ENCODE data around the gene BSN.

BSN gene

DNA sequence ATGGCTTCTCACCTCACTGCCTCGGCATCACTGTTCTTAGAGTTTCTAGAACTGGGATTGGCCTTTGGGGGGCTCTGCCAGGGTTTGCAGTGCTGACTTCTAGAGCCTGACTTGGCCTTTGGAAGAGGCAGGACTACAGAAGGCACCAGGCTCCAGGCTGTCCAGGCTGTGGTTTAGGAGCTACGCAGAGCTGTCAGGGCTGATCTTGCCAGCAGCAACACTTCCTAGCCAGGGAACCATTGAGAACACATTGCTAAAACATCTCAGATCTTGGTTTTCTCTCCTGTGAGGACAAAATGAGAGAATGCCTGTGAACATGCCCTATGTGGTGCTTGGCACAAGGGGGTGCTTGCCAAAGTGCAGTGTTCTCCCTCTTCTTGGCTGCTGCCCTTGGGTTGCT is 85.3 kb downstream of the BSN start:
- DNase-seq (ENCODE audit: low read depth): no peak
- H3K4me3 ChIP-seq (ENCODE audit: control insufficient read depth, low read depth, low read length): no peak overlapping the region

DNA sequence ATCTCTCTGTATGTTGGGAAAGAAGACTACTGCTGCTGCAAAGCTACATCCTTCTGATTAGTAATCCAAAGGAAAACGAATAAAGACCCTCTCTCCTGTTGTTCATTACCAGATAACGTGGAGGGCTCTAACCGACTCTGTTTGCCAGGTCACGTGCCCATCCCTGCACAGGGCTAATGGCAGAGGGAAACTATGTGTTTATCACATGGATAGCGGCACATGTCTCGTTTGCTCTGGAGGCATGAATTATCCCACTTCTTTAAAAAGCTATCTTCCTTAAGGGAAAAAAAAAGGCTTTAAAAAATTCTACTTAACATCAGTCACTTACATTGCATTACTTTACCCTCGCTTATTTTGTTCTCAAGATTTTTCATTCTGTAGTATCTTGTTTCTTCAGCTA is 87.0 kb downstream of the BSN start:
- no peak for DNase-seq (ENCODE audit: low read depth)
- TF ChIP-seq, protein P1, sequence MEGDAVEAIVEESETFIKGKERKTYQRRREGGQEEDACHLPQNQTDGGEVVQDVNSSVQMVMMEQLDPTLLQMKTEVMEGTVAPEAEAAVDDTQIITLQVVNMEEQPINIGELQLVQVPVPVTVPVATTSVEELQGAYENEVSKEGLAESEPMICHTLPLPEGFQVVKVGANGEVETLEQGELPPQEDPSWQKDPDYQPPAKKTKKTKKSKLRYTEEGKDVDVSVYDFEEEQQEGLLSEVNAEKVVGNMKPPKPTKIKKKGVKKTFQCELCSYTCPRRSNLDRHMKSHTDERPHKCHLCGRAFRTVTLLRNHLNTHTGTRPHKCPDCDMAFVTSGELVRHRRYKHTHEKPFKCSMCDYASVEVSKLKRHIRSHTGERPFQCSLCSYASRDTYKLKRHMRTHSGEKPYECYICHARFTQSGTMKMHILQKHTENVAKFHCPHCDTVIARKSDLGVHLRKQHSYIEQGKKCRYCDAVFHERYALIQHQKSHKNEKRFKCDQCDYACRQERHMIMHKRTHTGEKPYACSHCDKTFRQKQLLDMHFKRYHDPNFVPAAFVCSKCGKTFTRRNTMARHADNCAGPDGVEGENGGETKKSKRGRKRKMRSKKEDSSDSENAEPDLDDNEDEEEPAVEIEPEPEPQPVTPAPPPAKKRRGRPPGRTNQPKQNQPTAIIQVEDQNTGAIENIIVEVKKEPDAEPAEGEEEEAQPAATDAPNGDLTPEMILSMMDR (IDR thresholded peaks at IDR 0.05; ENCODE audit: control insufficient read depth, insufficient read depth, low read depth, low read length, missing control alignments): no peak
- H3K4me3 ChIP-seq (ENCODE audit: control insufficient read depth, low read depth, low read length): no peak overlapping the region

More for the DNA sequence above, 85.3 kb downstream of the BSN start:
- TF ChIP-seq, protein P1 (IDR thresholded peaks at IDR 0.05; ENCODE audit: control insufficient read depth, insufficient read depth, low read depth, low read length, missing control alignments): no peak

DNA sequence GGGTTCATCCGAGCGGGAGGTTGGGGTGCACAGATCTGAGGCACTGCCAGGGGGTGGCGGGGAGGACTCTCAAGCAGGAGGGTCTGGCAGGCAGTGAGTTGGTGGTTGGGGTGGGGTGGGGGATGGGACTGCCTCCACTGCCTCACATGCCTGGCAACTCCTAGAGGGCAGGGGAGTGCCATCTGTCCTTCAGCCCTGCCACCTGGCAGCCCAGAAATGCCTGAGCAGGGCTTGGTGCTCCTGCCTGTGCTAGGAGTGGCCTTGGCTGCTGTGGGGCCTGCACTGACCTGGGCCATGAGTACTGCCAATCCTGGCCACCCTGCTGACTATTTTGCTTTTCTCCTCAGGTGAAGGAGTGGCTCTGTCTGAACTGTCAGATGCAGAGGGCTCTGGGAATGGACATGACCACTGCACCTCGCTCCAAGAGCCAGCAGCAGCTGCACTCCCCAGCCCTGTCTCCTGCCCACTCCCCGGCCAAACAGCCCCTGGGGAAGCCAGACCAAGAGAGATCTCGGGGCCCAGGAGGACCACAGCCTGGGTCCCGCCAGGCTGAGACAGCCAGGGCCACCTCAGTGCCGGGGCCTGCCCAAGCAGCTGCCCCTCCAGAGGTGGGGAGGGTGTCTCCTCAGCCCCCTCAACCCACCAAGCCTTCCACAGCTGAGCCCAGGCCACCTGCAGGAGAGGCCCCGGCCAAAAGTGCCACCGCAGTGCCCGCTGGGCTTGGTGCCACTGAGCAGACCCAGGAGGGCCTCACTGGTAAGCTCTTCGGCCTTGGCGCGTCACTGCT is 87.8 kb downstream of the BSN start:
- DNase-seq (ENCODE audit: low read depth): no peak
- no peak overlapping the region for H3K4me3 ChIP-seq (ENCODE audit: control insufficient read depth, low read depth, low read length)
- TF ChIP-seq, protein P1 (IDR thresholded peaks at IDR 0.05; ENCODE audit: control insufficient read depth, insufficient read depth, low read depth, low read length, missing control alignments): no peak

DNA sequence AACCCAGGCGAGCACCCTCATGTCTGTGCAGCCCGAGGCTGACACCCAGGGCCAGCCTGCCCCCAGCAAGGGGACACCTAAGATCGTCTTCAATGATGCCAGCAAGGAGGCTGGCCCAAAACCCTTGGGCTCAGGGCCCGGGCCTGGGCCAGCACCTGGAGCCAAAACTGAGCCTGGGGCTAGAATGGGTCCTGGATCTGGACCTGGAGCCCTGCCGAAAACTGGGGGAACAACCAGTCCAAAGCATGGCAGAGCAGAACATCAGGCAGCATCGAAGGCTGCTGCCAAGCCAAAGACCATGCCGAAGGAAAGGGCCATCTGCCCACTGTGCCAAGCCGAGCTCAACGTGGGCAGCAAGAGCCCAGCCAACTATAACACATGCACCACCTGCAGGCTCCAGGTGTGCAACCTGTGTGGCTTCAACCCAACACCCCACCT is 88.5 kb downstream of the BSN start:
- DNase-seq (ENCODE audit: low read depth): no peak
- TF ChIP-seq, protein P1 (IDR thresholded peaks at IDR 0.05; ENCODE audit: control insufficient read depth, insufficient read depth, low read depth, low read length, missing control alignments): no peak
- no peak overlapping the region for H3K4me3 ChIP-seq (ENCODE audit: control insufficient read depth, low read depth, low read length)

DNA sequence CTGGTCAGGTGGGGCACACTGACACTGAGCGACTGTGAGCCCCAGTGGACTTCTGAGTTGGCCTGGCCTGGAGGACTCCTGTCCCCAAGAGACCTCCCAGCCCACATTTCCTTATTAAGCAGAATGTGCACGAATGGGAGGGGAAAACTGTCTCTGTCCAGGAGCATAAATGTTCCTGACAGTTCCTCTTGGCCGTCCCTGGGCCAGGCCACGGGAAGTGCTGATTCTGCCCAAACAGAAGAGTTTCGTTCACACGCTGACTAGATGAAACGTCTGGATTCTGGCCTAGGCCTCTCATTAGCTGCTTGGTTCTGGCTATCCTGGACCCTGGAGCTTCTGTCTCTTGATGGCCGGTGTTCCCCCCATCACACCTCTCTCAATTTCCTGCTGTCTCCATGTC is 90.4 kb downstream of the BSN start:
- TF ChIP-seq, protein P1 (IDR thresholded peaks at IDR 0.05; ENCODE audit: control insufficient read depth, insufficient read depth, low read depth, low read length, missing control alignments): no peak
- H3K4me3 ChIP-seq (ENCODE audit: control insufficient read depth, low read depth, low read length): no peak overlapping the region
- DNase-seq (ENCODE audit: low read depth): no peak

DNA sequence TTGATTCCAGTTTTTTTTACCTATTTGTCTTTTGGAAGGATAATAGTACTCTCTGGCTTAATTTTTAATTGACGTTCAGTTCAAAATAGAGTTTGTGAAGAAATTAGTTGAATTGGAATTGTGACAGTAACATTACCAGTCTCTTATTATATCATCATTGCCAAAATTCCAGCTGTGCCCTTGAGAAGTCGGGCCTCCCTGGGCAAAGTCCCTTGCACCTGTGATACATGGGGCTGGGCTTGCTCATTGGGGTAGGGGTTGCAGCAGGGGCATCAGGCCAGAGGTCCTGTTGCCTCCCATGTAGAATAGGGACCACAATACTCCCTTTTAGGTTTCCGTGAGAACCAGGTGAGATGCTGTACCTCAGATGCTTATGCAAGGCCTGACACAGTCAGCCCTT is 92.0 kb downstream of the BSN start:
- TF ChIP-seq, protein P1 (IDR thresholded peaks at IDR 0.05; ENCODE audit: control insufficient read depth, insufficient read depth, low read depth, low read length, missing control alignments): no peak
- DNase-seq (ENCODE audit: low read depth): no peak
- H3K4me3 ChIP-seq (ENCODE audit: control insufficient read depth, low read depth, low read length): no peak overlapping the region

Measured in AG09309 (cell line).